Measurements from ENCODE around the gene RAD9A. TPM values are rescaled to one million over a fixed set of nuclear protein-coding genes. Genes with fewer than 3 reads are reported as not detected.

RAD9A gene
- total and polyA plus RNA-seq, 5 donors from 2014 or later = 3.5 to 27.5 (median 6.7) TPM

GRCh38 chr11:67419325-67420049 lies 27.7 kb downstream of the RAD9A start:
- Mint-ChIP-seq H3K4me3 (peak overlapping the region; percentile 85 to 93 (median 88)), H3K27ac (peak overlapping the region; percentile 74 to 95 (median 93)), H3K4me1 (peaks cover 4 to 69% (median 25%) of the 10 kb centered on the region in 4 donors), H3K9me3 (no peaks in the 10 kb centered on the region), H3K36me3 (no peaks in the 10 kb centered on the region), H3K27me3 (no peaks in the 10 kb centered on the region)
- Histone ChIP-seq H3K27ac (ENCODE audit: insufficient read depth, low read length, poor library complexity, severe bottlenecking) (peak overlapping the region; percentile 79), H3K4me3 (ENCODE audit: low read depth, low read length) (peak overlapping the region; percentile 37), H3K36me3 (ENCODE audit: control insufficient read depth, insufficient read depth, low read length) (no peaks in the 10 kb centered on the region), H3K27me3 (ENCODE audit: control insufficient read depth, insufficient read depth, low read length) (no peaks in the 10 kb centered on the region), H3K4me1 (ENCODE audit: control insufficient read depth, insufficient read depth, low read length, poor library complexity, severe bottlenecking) (peaks cover 69% of the 10 kb centered on the region), H3K9me3 (ENCODE audit: control insufficient read depth in 2 of 2, low read length in 2 of 2) (no peaks in the 10 kb centered on the region)
- DNase-seq = no peak
- ATAC-seq (ENCODE audit: low read depth in 2 of 2) = no peak

GRCh38 chr11:67420147-67420645 lies 28.4 kb downstream of the RAD9A start:
- H3K27me3 ChIP-seq (ENCODE audit: control insufficient read depth, insufficient read depth, low read length) = no peaks in the 10 kb centered on the region
- peak overlapping the region; percentile 37 for H3K4me3 ChIP-seq (ENCODE audit: low read depth, low read length)
- ATAC-seq (ENCODE audit: low read depth in 2 of 2) (no peak), DNase-seq (no peak)
- Mint-ChIP-seq H3K4me1 (peaks cover 4 to 68% (median 26%) of the 10 kb centered on the region in 4 donors), H3K27ac (peak overlapping the region; percentile 60 to 93 (median 74)), H3K27me3 (no peaks in the 10 kb centered on the region), H3K9me3 (no peaks in the 10 kb centered on the region), H3K36me3 (no peaks in the 10 kb centered on the region), H3K4me3 (peak overlapping the region; percentile 85 to 93 (median 88))
- H3K4me1 ChIP-seq (ENCODE audit: control insufficient read depth, insufficient read depth, low read length, poor library complexity, severe bottlenecking) = peaks cover 63% of the 10 kb centered on the region
- no peaks in the 10 kb centered on the region for H3K9me3 ChIP-seq (ENCODE audit: control insufficient read depth in 2 of 2, low read length in 2 of 2)
- no peaks in the 10 kb centered on the region for H3K36me3 ChIP-seq (ENCODE audit: control insufficient read depth, insufficient read depth, low read length)
- H3K27ac ChIP-seq (ENCODE audit: insufficient read depth, low read length, poor library complexity, severe bottlenecking) = peak overlapping the region; percentile 79

DNA sequence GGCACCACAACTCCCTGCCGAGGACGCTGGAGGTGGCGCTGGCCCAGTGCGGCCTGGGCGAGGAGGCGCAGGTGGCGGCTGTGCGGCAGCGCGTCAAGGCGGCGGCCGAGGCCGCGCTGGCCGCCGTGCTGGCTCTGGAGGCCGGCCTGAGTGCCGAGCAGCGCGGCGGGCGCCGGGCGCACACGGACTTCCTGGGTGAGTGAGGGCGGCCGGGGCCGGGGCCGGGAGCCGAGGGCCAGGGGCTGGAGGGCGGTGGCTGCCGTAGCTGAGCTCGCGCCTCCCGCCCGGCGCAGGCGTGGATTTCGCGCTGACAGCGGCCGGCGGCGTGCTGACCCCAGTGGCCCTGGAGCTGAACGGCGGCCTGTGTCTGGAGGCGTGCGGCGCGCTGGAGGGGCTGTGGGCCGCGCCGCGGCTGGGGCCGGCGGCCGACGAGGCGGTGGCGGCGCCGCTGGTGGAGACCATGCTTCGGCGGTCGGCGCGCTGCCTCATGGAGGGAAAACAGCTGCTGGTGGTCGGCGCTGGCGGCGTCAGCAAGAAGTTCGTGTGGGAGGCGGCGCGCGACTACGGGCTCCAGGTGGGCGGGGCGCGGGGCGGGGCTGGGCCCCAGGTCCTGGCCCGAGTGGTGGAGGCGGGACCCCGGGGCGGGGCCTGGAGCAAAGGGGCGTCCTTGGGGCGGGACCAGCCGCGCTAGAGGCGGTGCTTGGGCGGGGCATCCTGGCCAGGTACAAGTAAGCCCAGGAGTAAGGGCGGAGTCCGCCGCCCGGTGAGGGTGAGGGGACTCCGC lies 29.1 kb downstream of the RAD9A start:
- Histone ChIP-seq H3K9me3 (ENCODE audit: control insufficient read depth in 2 of 2, low read length in 2 of 2) (no peaks in the 10 kb centered on the region), H3K4me3 (ENCODE audit: low read depth, low read length) (no peak overlapping the region), H3K36me3 (ENCODE audit: control insufficient read depth, insufficient read depth, low read length) (no peaks in the 10 kb centered on the region), H3K4me1 (ENCODE audit: control insufficient read depth, insufficient read depth, low read length, poor library complexity, severe bottlenecking) (peaks cover 60% of the 10 kb centered on the region), H3K27me3 (ENCODE audit: control insufficient read depth, insufficient read depth, low read length) (no peaks in the 10 kb centered on the region), H3K27ac (ENCODE audit: insufficient read depth, low read length, poor library complexity, severe bottlenecking) (peak overlapping the region; percentile 79)
- Mint-ChIP-seq H3K9me3 (no peaks in the 10 kb centered on the region), H3K27ac (peak overlapping the region; percentile 82 to 97 (median 86)), H3K27me3 (no peaks in the 10 kb centered on the region), H3K4me3 (peak overlapping the region; percentile 85 to 93 (median 88)), H3K4me1 (peaks cover 4 to 72% (median 25%) of the 10 kb centered on the region in 4 donors), H3K36me3 (no peaks in the 10 kb centered on the region)
- peak; percentile 81 to 85 for ATAC-seq (ENCODE audit: low read depth in 2 of 2)
- peak; percentile 95 to 98 (median 97) for DNase-seq

DNA sequence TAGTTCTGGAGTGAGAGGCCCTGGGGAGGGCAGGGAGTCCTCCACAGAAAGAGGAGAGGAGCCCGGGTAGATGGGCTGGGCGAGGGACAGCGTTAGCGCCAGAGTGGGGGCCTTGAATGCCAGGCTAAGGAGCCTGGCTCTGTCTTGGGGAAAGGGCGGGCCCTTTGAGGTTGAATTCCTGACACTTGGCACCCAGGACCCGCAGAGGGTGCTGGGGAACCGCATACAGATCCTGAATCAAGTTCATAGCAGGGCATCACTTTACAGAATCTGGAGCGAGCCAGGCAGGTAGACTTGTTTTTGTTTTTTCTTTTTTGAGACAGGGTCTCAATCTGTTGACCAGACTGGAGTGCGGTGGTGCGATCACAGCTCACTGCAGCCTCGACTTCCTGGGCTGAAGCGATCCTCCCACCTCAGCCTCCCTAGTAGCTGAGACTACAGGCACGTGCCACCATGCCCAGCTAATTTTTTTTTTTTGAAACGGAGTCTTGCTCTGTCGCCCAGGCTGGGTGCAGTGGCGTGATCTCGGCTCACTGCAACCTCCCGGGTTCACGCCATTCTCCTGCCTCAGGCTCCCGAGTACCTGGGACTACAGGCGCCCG lies 29.7 kb downstream of the RAD9A start:
- H3K27me3 ChIP-seq (ENCODE audit: control insufficient read depth, insufficient read depth, low read length) = no peaks in the 10 kb centered on the region
- no peak for ATAC-seq (ENCODE audit: low read depth in 2 of 2)
- DNase-seq = no peak
- H3K27me3 Mint-ChIP-seq = no peaks in the 10 kb centered on the region
- H3K27ac Mint-ChIP-seq = peak overlapping the region; percentile 82 to 97 (median 86)
- no peaks in the 10 kb centered on the region for H3K9me3 ChIP-seq (ENCODE audit: control insufficient read depth in 2 of 2, low read length in 2 of 2)
- H3K27ac ChIP-seq (ENCODE audit: insufficient read depth, low read length, poor library complexity, severe bottlenecking) = peak overlapping the region; percentile 79
- H3K4me1 ChIP-seq (ENCODE audit: control insufficient read depth, insufficient read depth, low read length, poor library complexity, severe bottlenecking) = peaks cover 53% of the 10 kb centered on the region
- H3K36me3 ChIP-seq (ENCODE audit: control insufficient read depth, insufficient read depth, low read length) = no peaks in the 10 kb centered on the region
- peak overlapping the region; percentile 75 to 93 (median 82) for H3K4me3 Mint-ChIP-seq
- peaks cover 4 to 68% (median 19%) of the 10 kb centered on the region in 4 donors for H3K4me1 Mint-ChIP-seq
- no peaks in the 10 kb centered on the region for H3K9me3 Mint-ChIP-seq
- H3K36me3 Mint-ChIP-seq = no peaks in the 10 kb centered on the region
- no peak overlapping the region for H3K4me3 ChIP-seq (ENCODE audit: low read depth, low read length)

GRCh38 chr11:67422891-67423290 lies 31.1 kb downstream of the RAD9A start:
- ATAC-seq (ENCODE audit: low read depth in 2 of 2) (no peak), DNase-seq (no peak)
- H3K9me3 Mint-ChIP-seq = no peaks in the 10 kb centered on the region
- H3K27me3 ChIP-seq (ENCODE audit: control insufficient read depth, insufficient read depth, low read length) = no peaks in the 10 kb centered on the region
- H3K9me3 ChIP-seq (ENCODE audit: control insufficient read depth in 2 of 2, low read length in 2 of 2) = no peaks in the 10 kb centered on the region
- H3K36me3 ChIP-seq (ENCODE audit: control insufficient read depth, insufficient read depth, low read length) = no peaks in the 10 kb centered on the region
- peaks cover 2% of the 10 kb centered on the region for H3K27me3 Mint-ChIP-seq
- H3K4me1 Mint-ChIP-seq = peaks cover under 1 to 66% (median 17%) of the 10 kb centered on the region in 4 donors
- H3K4me3 Mint-ChIP-seq = peak overlapping the region in 2 of 4 donors; percentile 52 to 75
- no peak overlapping the region for H3K4me3 ChIP-seq (ENCODE audit: low read depth, low read length)
- peak overlapping the region in 2 of 3 donors; percentile 41 to 95 for H3K27ac Mint-ChIP-seq
- H3K27ac ChIP-seq (ENCODE audit: insufficient read depth, low read length, poor library complexity, severe bottlenecking) = no peak overlapping the region
- H3K4me1 ChIP-seq (ENCODE audit: control insufficient read depth, insufficient read depth, low read length, poor library complexity, severe bottlenecking) = peaks cover 46% of the 10 kb centered on the region
- no peaks in the 10 kb centered on the region for H3K36me3 Mint-ChIP-seq

DNA sequence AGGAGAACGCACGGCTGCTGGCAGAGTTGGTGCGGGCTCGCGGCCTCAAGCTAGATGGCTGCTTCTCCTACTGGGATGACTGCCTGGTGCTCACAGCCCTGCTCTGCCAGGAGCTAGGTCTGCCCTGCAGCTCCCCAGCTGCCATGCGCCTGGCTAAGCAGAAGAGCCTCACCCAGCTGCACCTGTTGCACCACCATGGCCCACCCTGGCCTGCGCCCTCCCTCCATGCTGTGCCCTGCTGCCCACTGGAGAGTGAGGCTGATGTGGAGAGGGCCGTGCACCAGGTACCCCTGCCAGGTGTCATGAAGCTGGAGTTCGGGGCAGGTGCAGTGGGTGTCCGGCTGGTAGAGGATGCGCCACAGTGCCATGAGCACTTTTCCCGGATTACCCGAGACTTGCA lies 31.7 kb downstream of the RAD9A start:
- no peaks in the 10 kb centered on the region for H3K36me3 ChIP-seq (ENCODE audit: control insufficient read depth, insufficient read depth, low read length)
- peaks cover 5 to 65% (median 20%) of the 10 kb centered on the region in 4 donors for H3K4me1 Mint-ChIP-seq
- peak overlapping the region in 1 of 4 donors; percentile 52 for H3K4me3 Mint-ChIP-seq
- peaks cover 42% of the 10 kb centered on the region for H3K4me1 ChIP-seq (ENCODE audit: control insufficient read depth, insufficient read depth, low read length, poor library complexity, severe bottlenecking)
- no peaks in the 10 kb centered on the region for H3K36me3 Mint-ChIP-seq
- no peak overlapping the region for H3K27ac ChIP-seq (ENCODE audit: insufficient read depth, low read length, poor library complexity, severe bottlenecking)
- DNase-seq (no peak), ATAC-seq (ENCODE audit: low read depth in 2 of 2) (no peak)
- no peaks in the 10 kb centered on the region for H3K9me3 Mint-ChIP-seq
- no peak overlapping the region for H3K27ac Mint-ChIP-seq
- peaks cover 6% of the 10 kb centered on the region for H3K27me3 Mint-ChIP-seq
- H3K27me3 ChIP-seq (ENCODE audit: control insufficient read depth, insufficient read depth, low read length) = no peaks in the 10 kb centered on the region
- H3K9me3 ChIP-seq (ENCODE audit: control insufficient read depth in 2 of 2, low read length in 2 of 2) = no peaks in the 10 kb centered on the region
- no peak overlapping the region for H3K4me3 ChIP-seq (ENCODE audit: low read depth, low read length)

GRCh38 chr11:67423891-67424613 lies 32.3 kb downstream of the RAD9A start:
- no peak overlapping the region for H3K27ac Mint-ChIP-seq
- H3K4me3 ChIP-seq (ENCODE audit: low read depth, low read length) = no peak overlapping the region
- peaks cover 6% of the 10 kb centered on the region for H3K27me3 Mint-ChIP-seq
- ATAC-seq (ENCODE audit: low read depth in 2 of 2) = no peak
- no peak overlapping the region for H3K27ac ChIP-seq (ENCODE audit: insufficient read depth, low read length, poor library complexity, severe bottlenecking)
- H3K36me3 ChIP-seq (ENCODE audit: control insufficient read depth, insufficient read depth, low read length) = no peaks in the 10 kb centered on the region
- H3K9me3 Mint-ChIP-seq = no peaks in the 10 kb centered on the region
- no peak overlapping the region for H3K4me3 Mint-ChIP-seq
- H3K4me1 ChIP-seq (ENCODE audit: control insufficient read depth, insufficient read depth, low read length, poor library complexity, severe bottlenecking) = peaks cover 42% of the 10 kb centered on the region
- H3K27me3 ChIP-seq (ENCODE audit: control insufficient read depth, insufficient read depth, low read length) = no peaks in the 10 kb centered on the region
- DNase-seq = no peak
- H3K4me1 Mint-ChIP-seq = peaks cover 5 to 64% (median 17%) of the 10 kb centered on the region in 4 donors
- H3K36me3 Mint-ChIP-seq = no peaks in the 10 kb centered on the region
- no peaks in the 10 kb centered on the region for H3K9me3 ChIP-seq (ENCODE audit: control insufficient read depth in 2 of 2, low read length in 2 of 2)

Measured in CD4-positive, CD25-positive, alpha-beta regulatory T cell (primary cell).